Stimulated activated CD4-positive, alpha-beta T cell treated with anti-CD3 and anti-CD28 coated beads, Interleukin-4, amount 100 ng/mL, for 48 hours (primary cell): ENCODE measurements around the gene FGGY.
"Not testable (repeated sequence)": the region's sequence is repeated elsewhere in the genome, so short reads cannot be mapped to it uniquely, and the experiment has no call there.

Experiments used
- DNase-seq, 2 donors: peaks; one replicate each; pipeline ENCODE4 v3.0.0-alpha.2; 2020; ENCODE audit warnings: low read depth in 2 of 2

FGGY gene

GRCh38 chr1:59289570-59289969 is 7.3 kb upstream of the FGGY start:
- no peak for DNase-seq

- no peak for DNase-seq
These were observed 6.5 kb upstream of the FGGY start for GRCh38 chr1:59290193-59290949.

- DNase-seq, result no peak
These were observed 5.3 kb upstream of the FGGY start for GRCh38 chr1:59291561-59291960.

GRCh38 chr1:59292562-59292961 is 4.3 kb upstream of the FGGY start:
- no peak for DNase-seq

- DNase-seq, result no peak
These were observed 3.7 kb upstream of the FGGY start for GRCh38 chr1:59293206-59293605.

- DNase-seq, result no peak
These were observed 3.0 kb upstream of the FGGY start for GRCh38 chr1:59293849-59294248.

- no peak for DNase-seq
These were observed 2.5 kb upstream of the FGGY start for GRCh38 chr1:59294423-59294822.

- no peak for DNase-seq
These were observed 1.3 kb upstream of the FGGY start for GRCh38 chr1:59295618-59296017.

- no peak for DNase-seq
These were observed 1.2 kb downstream of the FGGY start for GRCh38 chr1:59298026-59298583.

- no peak for DNase-seq
These were observed 1.9 kb downstream of the FGGY start for GRCh38 chr1:59298710-59299346.

GRCh38 chr1:59299670-59300069 is 2.8 kb downstream of the FGGY start:
- not testable (repeated sequence) for DNase-seq

GRCh38 chr1:59302297-59302696 is 5.4 kb downstream of the FGGY start:
- no peak for DNase-seq

GRCh38 chr1:59302871-59303270 is 6.0 kb downstream of the FGGY start:
- no peak for DNase-seq

- no peak for DNase-seq
These were observed 8.3 kb downstream of the FGGY start for GRCh38 chr1:59305188-59305587.

GRCh38 chr1:59307591-59307990 is 10.7 kb downstream of the FGGY start:
- no peak for DNase-seq

GRCh38 chr1:59308839-59309238 is 11.9 kb downstream of the FGGY start:
- DNase-seq, result no peak

- no peak for DNase-seq
These were observed 12.5 kb downstream of the FGGY start for GRCh38 chr1:59309392-59309791.

- DNase-seq, result no peak
These were observed 13.1 kb downstream of the FGGY start for GRCh38 chr1:59309795-59310548.

- DNase-seq, result no peak
These were observed 13.8 kb downstream of the FGGY start for GRCh38 chr1:59310549-59311250.

- no peak for DNase-seq
These were observed 18.1 kb downstream of the FGGY start for GRCh38 chr1:59314776-59315528.
